ENCODE data around the gene S100A12.

Gene S100A12

DNA sequence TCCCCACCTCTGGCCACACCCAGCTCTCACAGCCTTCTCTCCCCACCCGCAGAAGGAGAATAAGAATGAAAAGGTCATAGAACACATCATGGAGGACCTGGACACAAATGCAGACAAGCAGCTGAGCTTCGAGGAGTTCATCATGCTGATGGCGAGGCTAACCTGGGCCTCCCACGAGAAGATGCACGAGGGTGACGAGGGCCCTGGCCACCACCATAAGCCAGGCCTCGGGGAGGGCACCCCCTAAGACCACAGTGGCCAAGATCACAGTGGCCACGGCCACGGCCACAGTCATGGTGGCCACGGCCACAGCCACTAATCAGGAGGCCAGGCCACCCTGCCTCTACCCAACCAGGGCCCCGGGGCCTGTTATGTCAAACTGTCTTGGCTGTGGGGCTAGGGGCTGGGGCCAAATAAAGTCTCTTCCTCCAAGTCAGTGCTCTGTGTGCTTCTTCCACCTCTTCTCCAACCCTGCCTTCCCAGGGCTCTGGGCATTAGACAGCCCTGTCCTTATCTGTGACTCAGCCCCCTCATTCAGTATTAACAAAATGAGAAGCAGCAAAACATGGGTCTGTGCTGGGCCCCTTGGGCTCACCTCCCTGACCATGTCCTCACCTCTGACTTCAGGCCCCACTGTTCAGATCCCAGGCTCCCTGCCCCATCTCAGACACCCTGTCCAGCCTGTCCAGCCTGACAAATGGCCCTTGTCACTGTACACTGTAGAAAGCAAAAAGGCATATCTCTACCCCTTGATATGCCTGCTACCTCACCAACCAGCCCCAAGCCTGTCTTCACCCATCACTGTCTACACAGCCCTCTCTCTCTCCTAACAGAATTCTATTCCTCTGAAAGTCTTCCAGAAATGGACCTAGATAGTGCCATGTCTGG is 14.6 kb downstream of the S100A12 start:
- H3K18ac ChIP-seq (ENCODE audit: low read length), result no peak overlapping the region
- no peaks in the 10 kb centered on the region for H3K36me3 ChIP-seq (replicated peaks in 1 of 2; ENCODE audit: control insufficient read depth in 2 of 2, insufficient read depth in 2 of 2, low read length in 2 of 2)
- H3K27ac ChIP-seq (replicated peaks; ENCODE audit: low read length), result no peak overlapping the region
- DNase-seq (ENCODE audit: low spot score), result no peak
- no peaks in the 10 kb centered on the region for H3K4me1 ChIP-seq (ENCODE audit: control insufficient read depth in 2 of 2, insufficient read depth in 1 of 2, low read depth in 1 of 2, low read length in 2 of 2)
- no peak overlapping the region for H2BK120ac ChIP-seq (ENCODE audit: low read depth, low read length)
- H3K4me2 ChIP-seq (ENCODE audit: insufficient read depth, low read length, poor library complexity, severe bottlenecking), result no peak overlapping the region
- H4K8ac ChIP-seq (ENCODE audit: low read depth, low read length), result no peak overlapping the region
- H3K4ac ChIP-seq (ENCODE audit: low read length), result no peak overlapping the region
- H3K23ac ChIP-seq (ENCODE audit: low read depth, low read length, poor library complexity), result no peak overlapping the region
- peaks cover 0 to 42% (median 0%) of the 10 kb centered on the region in 3 experiments for H3K27me3 ChIP-seq (ENCODE audit: control insufficient read depth in 3 of 3, insufficient read depth in 3 of 3, low read depth in 1 of 3, low read length in 3 of 3)
- no peak overlapping the region for H3K4me3 ChIP-seq (ENCODE audit: low read length in 2 of 2)
- H2BK15ac ChIP-seq (ENCODE audit: low read length), result no peak overlapping the region
- H2AFZ ChIP-seq (ENCODE audit: low read length), result no peak overlapping the region
- H3K79me1 ChIP-seq (ENCODE audit: low read depth, low read length), result no peaks in the 10 kb centered on the region
- H2AK5ac ChIP-seq (ENCODE audit: low read depth, low read length), result no peak overlapping the region
- no peak overlapping the region for H3K14ac ChIP-seq (ENCODE audit: low read length)
- WGBS, 2 donors (ENCODE audit: extremely low coverage in 2 of 2, insufficient read length in 2 of 2, insufficient replicate concordance in 1 of 2), result no CpG with 5 or more reads among the region's 11 CpGs
- H3K9ac ChIP-seq (ENCODE audit: low read depth, low read length, poor library complexity), result no peak overlapping the region
- H3K9me3 ChIP-seq (replicated peaks in 1 of 2; ENCODE audit: control insufficient read depth in 2 of 2, insufficient read depth in 1 of 2, low read depth in 1 of 2, low read length in 2 of 2), result no peaks in the 10 kb centered on the region
- no peak overlapping the region for H4K91ac ChIP-seq (ENCODE audit: low read depth, low read length, poor library complexity)
- no peak overlapping the region for H2BK5ac ChIP-seq (ENCODE audit: low read length)
- no peak overlapping the region for H2BK12ac ChIP-seq (ENCODE audit: low read length)

- no peaks in the 10 kb centered on the region for H3K36me3 ChIP-seq (replicated peaks in 1 of 2; ENCODE audit: control insufficient read depth in 2 of 2, insufficient read depth in 2 of 2, low read length in 2 of 2)
- no peak overlapping the region for H2BK12ac ChIP-seq (ENCODE audit: low read length)
- H3K4me3 ChIP-seq (ENCODE audit: low read length in 2 of 2), result no peak overlapping the region
- peaks cover 0 to 37% (median 0%) of the 10 kb centered on the region in 3 experiments for H3K27me3 ChIP-seq (ENCODE audit: control insufficient read depth in 3 of 3, insufficient read depth in 3 of 3, low read depth in 1 of 3, low read length in 3 of 3)
- no peak overlapping the region for H3K18ac ChIP-seq (ENCODE audit: low read length)
- H3K23ac ChIP-seq (ENCODE audit: low read depth, low read length, poor library complexity), result no peak overlapping the region
- no peak overlapping the region for H2BK120ac ChIP-seq (ENCODE audit: low read depth, low read length)
- no peak overlapping the region for H3K14ac ChIP-seq (ENCODE audit: low read length)
- H2BK5ac ChIP-seq (ENCODE audit: low read length), result no peak overlapping the region
- no peak overlapping the region for H2AFZ ChIP-seq (ENCODE audit: low read length)
- H3K27ac ChIP-seq (replicated peaks; ENCODE audit: low read length), result no peak overlapping the region
- DNase-seq (ENCODE audit: low spot score), result no peak
- no peaks in the 10 kb centered on the region for H3K79me1 ChIP-seq (ENCODE audit: low read depth, low read length)
- H4K91ac ChIP-seq (ENCODE audit: low read depth, low read length, poor library complexity), result no peak overlapping the region
- H3K4me1 ChIP-seq (ENCODE audit: control insufficient read depth in 2 of 2, insufficient read depth in 1 of 2, low read depth in 1 of 2, low read length in 2 of 2), result no peaks in the 10 kb centered on the region
- no peaks in the 10 kb centered on the region for H3K9me3 ChIP-seq (replicated peaks in 1 of 2; ENCODE audit: control insufficient read depth in 2 of 2, insufficient read depth in 1 of 2, low read depth in 1 of 2, low read length in 2 of 2)
- no peak overlapping the region for H4K8ac ChIP-seq (ENCODE audit: low read depth, low read length)
- WGBS, 2 donors (ENCODE audit: extremely low coverage in 2 of 2, insufficient read length in 2 of 2, insufficient replicate concordance in 1 of 2), result no CpG with 5 or more reads among the region's 2 CpGs
- H3K9ac ChIP-seq (ENCODE audit: low read depth, low read length, poor library complexity), result no peak overlapping the region
- H2BK15ac ChIP-seq (ENCODE audit: low read length), result no peak overlapping the region
- H3K4ac ChIP-seq (ENCODE audit: low read length), result no peak overlapping the region
- H2AK5ac ChIP-seq (ENCODE audit: low read depth, low read length), result no peak overlapping the region
- H3K4me2 ChIP-seq (ENCODE audit: insufficient read depth, low read length, poor library complexity, severe bottlenecking), result no peak overlapping the region
Observed at GRCh38 chr1:153360190-153360589, 15.2 kb downstream of the S100A12 start.

- H3K27me3 ChIP-seq (ENCODE audit: control insufficient read depth in 3 of 3, insufficient read depth in 3 of 3, low read depth in 1 of 3, low read length in 3 of 3), result peaks cover 0 to 33% (median 0%) of the 10 kb centered on the region in 3 experiments
- no peaks in the 10 kb centered on the region for H3K9me3 ChIP-seq (replicated peaks in 1 of 2; ENCODE audit: control insufficient read depth in 2 of 2, insufficient read depth in 1 of 2, low read depth in 1 of 2, low read length in 2 of 2)
- no peak overlapping the region for H2BK120ac ChIP-seq (ENCODE audit: low read depth, low read length)
- no peak overlapping the region for H2BK15ac ChIP-seq (ENCODE audit: low read length)
- no peak for DNase-seq (ENCODE audit: low spot score)
- no CpG with 5 or more reads among the region's 6 CpGs for WGBS, 2 donors (ENCODE audit: extremely low coverage in 2 of 2, insufficient read length in 2 of 2, insufficient replicate concordance in 1 of 2)
- H3K23ac ChIP-seq (ENCODE audit: low read depth, low read length, poor library complexity), result no peak overlapping the region
- no peaks in the 10 kb centered on the region for H3K4me1 ChIP-seq (ENCODE audit: control insufficient read depth in 2 of 2, insufficient read depth in 1 of 2, low read depth in 1 of 2, low read length in 2 of 2)
- H4K91ac ChIP-seq (ENCODE audit: low read depth, low read length, poor library complexity), result no peak overlapping the region
- no peak overlapping the region for H3K4me3 ChIP-seq (ENCODE audit: low read length in 2 of 2)
- H3K14ac ChIP-seq (ENCODE audit: low read length), result no peak overlapping the region
- H3K4ac ChIP-seq (ENCODE audit: low read length), result no peak overlapping the region
- H2AK5ac ChIP-seq (ENCODE audit: low read depth, low read length), result no peak overlapping the region
- H3K18ac ChIP-seq (ENCODE audit: low read length), result no peak overlapping the region
- no peak overlapping the region for H3K9ac ChIP-seq (ENCODE audit: low read depth, low read length, poor library complexity)
- H4K8ac ChIP-seq (ENCODE audit: low read depth, low read length), result no peak overlapping the region
- H2AFZ ChIP-seq (ENCODE audit: low read length), result no peak overlapping the region
- H3K27ac ChIP-seq (replicated peaks; ENCODE audit: low read length), result no peak overlapping the region
- no peak overlapping the region for H2BK12ac ChIP-seq (ENCODE audit: low read length)
- no peak overlapping the region for H2BK5ac ChIP-seq (ENCODE audit: low read length)
- H3K36me3 ChIP-seq (replicated peaks in 1 of 2; ENCODE audit: control insufficient read depth in 2 of 2, insufficient read depth in 2 of 2, low read length in 2 of 2), result no peaks in the 10 kb centered on the region
- H3K79me1 ChIP-seq (ENCODE audit: low read depth, low read length), result no peaks in the 10 kb centered on the region
- H3K4me2 ChIP-seq (ENCODE audit: insufficient read depth, low read length, poor library complexity, severe bottlenecking), result no peak overlapping the region
Observed at GRCh38 chr1:153359241-153359640, 16.2 kb downstream of the S100A12 start.

DNA sequence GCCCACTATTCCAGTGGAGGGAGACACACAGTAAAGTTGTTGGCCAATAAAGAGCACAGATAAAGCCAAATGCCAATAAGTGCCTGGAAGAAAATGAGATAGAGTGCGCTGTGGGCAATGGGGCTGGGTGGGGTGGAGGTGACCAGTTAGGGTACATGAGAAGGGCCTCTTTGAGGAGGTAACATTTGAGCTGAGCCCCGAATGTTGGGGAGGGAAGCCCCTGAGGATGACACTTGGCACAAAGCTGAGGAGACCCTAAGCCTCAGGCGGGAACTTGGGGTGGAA is 16.8 kb downstream of the S100A12 start:
- Histone ChIP-seq H4K8ac (ENCODE audit: low read depth, low read length) (no peak overlapping the region), H3K14ac (ENCODE audit: low read length) (no peak overlapping the region), H2AFZ (ENCODE audit: low read length) (no peak overlapping the region), H2BK5ac (ENCODE audit: low read length) (no peak overlapping the region), H3K36me3 (replicated peaks in 1 of 2; ENCODE audit: control insufficient read depth in 2 of 2, insufficient read depth in 2 of 2, low read length in 2 of 2) (no peaks in the 10 kb centered on the region), H2BK15ac (ENCODE audit: low read length) (no peak overlapping the region), H2BK12ac (ENCODE audit: low read length) (no peak overlapping the region), H3K27me3 (ENCODE audit: control insufficient read depth in 3 of 3, insufficient read depth in 3 of 3, low read depth in 1 of 3, low read length in 3 of 3) (peaks cover 0 to 33% (median 0%) of the 10 kb centered on the region in 3 experiments), H3K9me3 (replicated peaks in 1 of 2; ENCODE audit: control insufficient read depth in 2 of 2, insufficient read depth in 1 of 2, low read depth in 1 of 2, low read length in 2 of 2) (no peaks in the 10 kb centered on the region), H3K4ac (ENCODE audit: low read length) (no peak overlapping the region), H3K4me3 (ENCODE audit: low read length in 2 of 2) (no peak overlapping the region), H3K9ac (ENCODE audit: low read depth, low read length, poor library complexity) (no peak overlapping the region), H2AK5ac (ENCODE audit: low read depth, low read length) (no peak overlapping the region), H3K18ac (ENCODE audit: low read length) (no peak overlapping the region), H3K27ac (replicated peaks; ENCODE audit: low read length) (no peak overlapping the region), H3K79me1 (ENCODE audit: low read depth, low read length) (no peaks in the 10 kb centered on the region), H2BK120ac (ENCODE audit: low read depth, low read length) (no peak overlapping the region), H3K4me1 (ENCODE audit: control insufficient read depth in 2 of 2, insufficient read depth in 1 of 2, low read depth in 1 of 2, low read length in 2 of 2) (no peaks in the 10 kb centered on the region), H3K4me2 (ENCODE audit: insufficient read depth, low read length, poor library complexity, severe bottlenecking) (no peak overlapping the region), H4K91ac (ENCODE audit: low read depth, low read length, poor library complexity) (no peak overlapping the region), H3K23ac (ENCODE audit: low read depth, low read length, poor library complexity) (no peak overlapping the region)
- no peak for DNase-seq (ENCODE audit: low spot score)
- WGBS, 2 donors (ENCODE audit: extremely low coverage in 2 of 2, insufficient read length in 2 of 2, insufficient replicate concordance in 1 of 2), result no CpG with 5 or more reads among the region's 3 CpGs
